Stimulated activated CD4-positive, alpha-beta T cell treated with anti-CD3 and anti-CD28 coated beads, Interleukin-12 subunit alpha, Interleukin-12 subunit beta, amount 100 ng/mL, for 4 hours (primary cell): Measurements from ENCODE around the gene WNT7A.

Source experiments
- DNase-seq: peaks from one replicate; pipeline ENCODE4 v3.0.0-alpha.2; 2020

Gene WNT7A

DNA sequence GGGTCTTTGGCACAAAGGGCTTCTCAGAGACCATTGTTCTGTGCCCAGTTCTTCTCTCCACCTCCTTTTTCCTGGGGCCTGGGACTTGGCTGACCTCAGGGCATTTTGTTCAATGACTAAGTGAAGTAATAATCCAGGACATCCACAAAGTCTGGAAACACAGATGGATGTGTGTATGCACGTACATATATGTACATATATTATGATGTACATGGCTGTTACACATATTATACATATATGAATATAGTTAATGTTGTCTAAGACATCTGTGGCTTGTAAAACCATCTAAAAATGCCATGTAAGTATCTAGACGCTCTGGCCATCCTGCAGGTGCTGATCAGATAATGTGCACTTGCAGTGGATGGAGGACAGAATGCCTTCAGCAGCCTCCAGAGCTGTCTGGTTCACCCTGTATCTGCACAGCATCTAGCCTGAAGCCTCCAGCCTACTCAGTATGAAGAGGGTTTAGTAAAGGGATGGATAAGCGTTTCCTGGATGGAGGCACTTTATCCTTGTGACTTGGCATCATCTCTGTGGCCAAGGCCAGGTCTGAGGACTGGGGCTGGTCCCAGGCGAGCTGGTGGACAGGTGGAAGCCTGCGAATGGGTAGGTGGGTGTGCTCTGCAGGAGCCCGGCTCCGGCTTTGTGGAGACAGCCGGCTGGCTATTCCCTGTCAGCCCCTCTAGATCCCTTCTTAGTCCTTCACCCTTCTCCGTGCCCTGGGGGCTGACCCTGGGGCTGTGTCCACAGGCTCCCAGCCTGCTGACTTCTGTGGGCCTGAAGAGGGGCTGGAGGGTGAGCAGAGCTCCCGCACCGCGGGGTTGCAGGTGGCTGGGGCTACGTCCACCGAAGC lies 88.4 kb downstream of the WNT7A start:
- DNase-seq, result no peak

DNA sequence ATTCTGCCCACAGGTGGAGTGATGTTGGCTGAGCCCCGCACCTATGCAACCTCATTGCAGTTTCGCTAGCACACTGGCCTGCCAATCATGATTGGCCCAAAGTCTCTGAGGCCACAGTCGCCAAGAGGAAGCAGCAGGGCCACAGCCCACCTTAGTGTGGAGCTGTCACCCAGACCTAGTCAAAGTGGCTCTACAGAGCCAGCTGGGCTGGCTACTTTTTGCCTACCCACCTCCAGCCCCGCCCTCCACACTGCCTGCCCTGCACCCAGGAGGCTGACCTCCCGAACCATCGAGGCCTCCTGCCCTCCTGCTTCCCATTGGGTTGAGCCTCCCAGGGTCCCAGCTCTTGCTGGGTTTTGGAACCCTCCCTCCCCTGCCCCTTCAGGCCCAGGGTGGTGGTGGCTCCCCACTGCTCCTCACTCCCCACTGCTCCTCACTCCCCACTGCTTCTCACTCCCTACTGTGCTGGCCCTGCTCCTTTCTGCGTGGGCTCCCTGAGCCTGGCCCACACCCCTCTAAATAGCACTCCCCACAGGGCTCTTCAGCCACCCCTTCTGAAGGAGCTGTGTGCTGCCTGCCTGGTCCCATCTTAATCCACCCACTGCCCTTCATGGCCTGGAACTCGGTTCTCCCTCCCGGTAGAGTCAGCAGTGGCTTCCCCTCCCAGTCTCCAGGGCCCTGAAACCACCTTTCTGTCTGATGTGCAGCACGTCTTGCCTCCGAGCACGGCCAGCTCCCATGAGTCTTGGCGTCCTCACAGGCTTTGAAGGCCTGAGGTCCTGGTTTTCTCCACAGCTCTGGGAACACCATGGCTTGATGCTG lies 89.3 kb downstream of the WNT7A start:
- DNase-seq, result no peak

DNA sequence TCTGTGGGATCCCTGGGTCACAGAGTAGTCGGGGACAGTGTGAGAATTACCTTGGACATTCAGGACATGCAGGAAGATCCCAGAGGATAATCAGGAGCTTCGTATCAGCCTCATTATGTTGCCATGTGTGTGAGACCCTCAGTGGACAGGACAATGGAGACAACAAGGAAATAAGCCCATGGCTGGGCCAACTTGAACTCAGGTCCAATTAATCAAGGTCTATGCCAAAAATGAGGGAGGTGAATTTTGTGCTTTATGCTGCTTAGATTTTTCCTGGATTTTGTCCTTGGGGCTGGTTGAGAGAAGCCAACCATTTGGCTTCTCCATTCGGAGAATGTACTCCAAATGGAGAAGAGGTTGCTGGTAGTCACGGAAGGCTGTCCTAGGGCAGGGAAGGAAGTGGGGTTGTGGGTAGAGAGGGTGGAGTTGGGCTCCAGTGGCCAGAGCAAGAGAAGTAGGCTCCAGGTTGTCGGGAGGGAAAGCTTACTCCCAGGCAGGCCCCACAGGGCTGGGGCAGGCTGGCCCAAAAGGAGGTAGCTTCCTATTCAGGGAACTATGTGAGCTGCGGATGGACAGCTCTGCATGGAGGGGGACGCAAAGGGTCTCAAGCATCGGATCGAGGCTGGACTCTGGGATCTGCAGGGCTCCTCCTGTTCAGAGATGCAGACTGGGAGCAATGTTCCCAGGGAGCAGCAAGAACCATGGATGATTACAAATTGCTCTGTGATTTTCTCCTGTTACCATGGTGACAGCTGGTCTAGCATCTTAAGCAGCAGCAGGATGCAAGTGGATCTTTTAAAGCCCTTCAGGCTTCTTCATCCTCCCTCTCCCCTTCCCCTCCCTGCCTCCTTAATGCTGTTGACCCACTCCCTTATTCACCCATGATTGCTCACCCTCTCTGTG lies 91.1 kb downstream of the WNT7A start:
- DNase-seq, result no peak

- DNase-seq, result no peak
Measured at GRCh38 chr3:13787533-13788132, 92.2 kb downstream of the WNT7A start.

DNA sequence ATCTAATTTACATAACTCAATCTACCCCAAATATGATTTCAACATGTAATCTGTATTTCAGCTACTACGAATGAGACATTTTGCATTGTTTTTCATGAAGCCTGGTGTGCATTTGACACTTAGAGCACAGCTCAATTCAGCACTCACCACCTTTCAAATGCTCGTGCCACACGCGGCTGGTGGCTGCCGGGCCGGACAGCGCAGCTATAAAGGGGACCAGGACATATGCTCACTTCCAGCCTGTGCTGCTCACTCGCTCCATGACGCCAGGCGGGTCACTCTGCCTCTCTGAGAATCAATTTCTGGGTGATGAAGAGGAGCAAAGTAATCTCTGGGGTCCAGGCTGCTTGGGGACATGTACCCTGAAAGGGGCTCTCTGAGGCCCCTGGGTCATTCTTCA lies 93.1 kb downstream of the WNT7A start:
- no peak for DNase-seq

DNA sequence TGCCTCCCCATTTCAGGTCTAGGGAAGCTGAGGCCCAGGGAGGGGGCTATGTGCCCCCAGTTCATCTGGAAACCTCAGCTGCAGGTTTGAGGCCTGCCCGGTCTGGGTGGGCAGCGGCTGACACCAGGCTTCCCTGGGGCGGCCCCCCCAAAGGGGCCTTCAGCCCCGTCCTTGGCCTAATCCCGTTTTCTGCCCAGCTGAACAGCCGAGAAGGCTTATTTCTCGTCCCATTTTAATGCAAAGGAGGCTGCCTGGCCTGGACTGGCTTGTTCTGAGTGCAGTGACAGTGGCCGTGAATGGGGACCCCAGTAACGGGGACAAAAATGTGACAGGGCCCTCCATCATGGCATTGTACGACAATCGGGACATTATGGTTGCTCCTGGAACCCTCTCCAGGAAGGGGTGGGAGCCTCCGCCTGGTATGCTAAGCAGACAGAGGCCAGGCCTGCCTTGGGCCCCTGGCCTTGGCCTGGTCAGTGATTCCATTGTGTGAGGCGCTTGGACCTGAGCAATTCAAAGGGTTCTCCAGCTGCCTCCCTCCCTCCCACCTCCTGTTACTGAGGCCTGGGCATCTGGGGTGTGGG lies 93.9 kb downstream of the WNT7A start:
- no peak for DNase-seq

DNA sequence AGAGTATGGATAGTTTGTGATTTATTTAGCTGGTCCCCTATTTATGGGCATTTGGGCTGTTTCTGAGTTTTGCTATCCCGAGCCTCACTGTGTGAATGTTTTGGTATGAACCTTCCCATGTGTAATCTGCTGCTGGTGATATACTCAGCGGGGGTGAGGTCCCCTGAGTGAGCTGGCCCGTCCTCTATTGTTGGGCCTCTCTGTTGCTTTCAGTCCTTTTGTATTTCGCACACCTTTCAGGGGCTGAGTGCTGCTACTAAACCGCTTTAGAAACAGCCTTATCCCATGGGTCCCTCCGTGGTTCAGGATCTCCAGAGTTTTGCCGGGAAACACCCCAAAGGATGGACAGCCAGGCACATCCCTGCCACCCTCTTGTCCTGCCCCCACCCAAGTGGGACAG lies 94.5 kb downstream of the WNT7A start:
- DNase-seq, result no peak

GRCh38 chr3:13783476-13783875 lies 96.4 kb downstream of the WNT7A start:
- DNase-seq, result no peak

- no peak for DNase-seq
Measured at GRCh38 chr3:13782501-13782900, 97.4 kb downstream of the WNT7A start.

- no peak for DNase-seq
Measured at GRCh38 chr3:13781417-13781816, 98.5 kb downstream of the WNT7A start.

DNA sequence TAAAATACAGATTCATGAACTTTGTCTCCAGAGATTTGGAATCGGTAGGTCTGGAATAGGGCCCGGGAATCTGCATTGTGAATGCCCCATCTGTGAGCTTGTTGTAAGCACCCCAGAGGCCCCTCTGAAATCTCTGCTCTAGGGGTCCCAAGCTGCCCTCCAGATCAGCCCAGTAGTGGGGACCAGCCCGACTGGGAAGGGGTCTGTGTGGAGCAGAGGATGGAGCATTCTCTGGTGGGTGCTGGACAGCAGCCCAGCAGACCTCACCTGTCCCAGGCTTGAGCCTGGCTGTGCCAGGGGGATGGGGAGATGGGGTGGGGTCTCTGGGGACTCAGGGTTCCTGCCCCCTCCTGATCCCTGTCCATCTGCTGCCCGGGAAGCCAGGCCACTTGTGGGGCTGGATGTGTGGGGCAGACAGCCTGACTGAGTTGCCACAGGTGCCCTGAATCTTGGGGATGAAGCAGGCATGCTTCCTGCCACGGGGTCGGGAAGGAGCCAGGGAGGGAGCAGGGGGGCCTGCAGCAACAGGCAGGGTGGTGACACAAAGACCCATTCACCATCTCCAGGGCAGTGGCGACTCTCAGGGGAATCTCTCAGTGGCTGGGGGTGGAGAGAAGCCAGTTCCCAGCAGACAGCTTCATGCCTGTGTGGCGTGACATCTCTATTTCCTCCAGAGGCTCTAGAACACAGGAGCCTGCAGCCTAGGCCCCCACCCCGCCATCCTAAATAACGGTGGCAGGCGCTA lies 99.3 kb downstream of the WNT7A start:
- no peak for DNase-seq

DNA sequence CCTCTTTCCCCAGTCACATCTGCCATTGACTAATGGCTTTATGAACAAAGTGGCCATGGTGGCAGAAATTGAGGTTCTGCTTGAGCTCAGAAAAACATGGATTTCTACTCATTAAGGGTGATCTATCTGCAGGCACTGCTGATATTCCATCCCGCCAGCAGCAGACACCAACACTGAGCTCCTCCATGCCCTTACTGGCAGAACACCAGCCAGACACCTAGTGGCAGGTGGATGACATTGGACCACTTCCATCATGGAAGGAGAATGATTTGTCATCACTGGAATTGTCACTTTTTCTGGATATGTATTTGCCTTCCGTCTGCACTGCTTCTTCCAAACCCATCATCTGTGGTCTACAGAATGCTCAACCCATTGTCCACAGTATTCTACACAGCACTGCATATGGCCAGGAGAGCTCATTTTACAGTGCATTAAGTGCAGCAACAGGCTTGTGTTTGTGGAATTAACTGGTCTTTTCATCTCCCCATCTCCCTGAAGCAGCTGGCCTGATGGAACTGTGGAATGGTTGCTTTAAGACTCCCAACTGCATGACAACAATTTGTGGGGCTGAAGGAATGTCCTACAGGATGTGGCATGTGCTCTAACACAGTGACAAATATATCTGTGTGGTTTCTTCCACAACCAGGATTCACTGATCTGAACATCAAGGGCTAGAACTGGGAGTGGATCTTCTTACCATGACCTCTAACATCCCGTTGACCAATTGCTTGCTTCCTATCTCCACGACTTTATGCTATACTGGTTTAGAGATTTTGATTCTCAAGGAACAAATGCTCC lies 103.4 kb downstream of the WNT7A start:
- DNase-seq, result no peak

DNA sequence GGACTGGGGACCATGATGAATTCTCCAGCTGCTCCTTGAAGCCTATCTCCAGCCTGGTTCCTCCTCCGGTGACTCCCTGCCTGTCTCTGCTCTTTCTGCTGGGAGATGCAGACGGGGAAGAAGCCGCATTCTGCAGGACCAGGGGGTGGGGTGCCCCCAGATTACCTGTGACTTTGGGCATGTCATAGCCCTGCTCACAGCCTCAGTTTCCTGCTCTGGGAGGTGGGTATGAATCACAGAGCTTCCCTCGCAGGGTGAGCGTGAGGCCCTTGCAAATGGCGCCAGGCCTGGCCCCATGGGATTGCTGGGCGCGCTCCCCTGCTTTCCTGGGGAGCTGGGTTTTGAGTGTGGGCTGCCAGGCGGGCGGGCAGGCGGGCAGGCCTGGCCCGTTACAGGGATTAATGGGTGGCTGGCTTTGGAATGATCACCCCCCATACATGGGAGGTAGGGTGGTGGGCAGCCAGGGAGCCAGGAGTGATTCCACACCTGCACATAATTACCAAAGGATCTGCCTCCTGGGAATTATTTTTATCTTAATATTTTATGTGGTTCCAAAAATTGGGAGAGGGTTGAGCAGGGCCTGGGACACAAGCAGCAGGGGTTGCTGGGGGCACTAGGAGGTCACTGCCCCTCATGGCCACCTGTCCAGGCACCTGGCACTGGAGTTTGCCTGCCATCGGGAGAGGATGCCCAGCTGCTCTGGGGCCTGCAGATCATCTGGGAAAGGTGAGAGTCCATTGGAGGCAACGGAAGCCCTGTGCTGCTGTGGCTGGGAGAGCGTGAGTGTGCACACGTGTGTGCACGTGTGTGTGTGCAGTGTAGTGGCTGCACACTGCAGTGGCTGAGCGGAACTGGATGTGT lies 106.8 kb downstream of the WNT7A start:
- DNase-seq, result no peak

DNA sequence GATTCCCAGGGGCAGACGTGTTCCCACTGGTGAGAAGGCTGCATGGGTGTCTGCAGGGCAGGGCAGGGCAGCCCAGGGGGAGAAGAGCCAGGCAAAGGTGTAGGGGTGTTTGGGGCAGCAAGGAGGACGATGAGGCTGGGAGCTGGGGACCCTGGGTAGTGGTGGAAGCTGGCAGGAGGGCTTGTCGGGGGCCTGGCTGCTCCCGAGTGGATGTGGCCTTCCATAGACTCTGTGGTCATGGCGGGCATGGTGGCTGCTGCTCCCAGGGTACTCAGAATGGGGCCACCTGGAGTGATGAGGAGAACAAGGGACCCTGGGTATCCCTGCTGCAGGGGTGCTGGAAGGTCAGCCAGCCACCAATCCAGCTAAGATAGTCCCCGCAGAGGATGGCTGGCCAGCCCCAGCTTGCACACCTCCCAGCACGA lies 107.5 kb downstream of the WNT7A start:
- DNase-seq, result no peak

DNA sequence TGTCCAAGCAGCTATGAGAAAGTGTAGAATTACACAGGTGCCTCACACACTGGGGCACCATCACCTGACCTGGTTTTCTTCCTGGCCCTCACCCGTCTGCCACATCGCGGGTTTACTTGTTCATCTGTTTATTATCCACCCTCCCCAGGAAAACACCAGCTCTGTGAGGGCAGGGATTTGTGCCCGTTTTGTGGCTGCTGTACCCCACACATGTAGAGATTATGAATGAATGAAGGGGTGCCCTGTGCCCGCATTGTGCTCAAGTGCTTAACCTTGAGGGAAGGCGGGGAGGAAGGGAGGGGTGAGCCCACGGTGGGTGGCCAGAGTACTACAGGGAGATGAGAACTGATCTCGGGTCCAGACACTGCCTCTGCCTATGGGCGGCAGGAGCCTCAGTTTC lies 108.4 kb downstream of the WNT7A start:
- DNase-seq, result no peak

- DNase-seq, result no peak
Measured at GRCh38 chr3:13770170-13771169, 109.4 kb downstream of the WNT7A start.

DNA sequence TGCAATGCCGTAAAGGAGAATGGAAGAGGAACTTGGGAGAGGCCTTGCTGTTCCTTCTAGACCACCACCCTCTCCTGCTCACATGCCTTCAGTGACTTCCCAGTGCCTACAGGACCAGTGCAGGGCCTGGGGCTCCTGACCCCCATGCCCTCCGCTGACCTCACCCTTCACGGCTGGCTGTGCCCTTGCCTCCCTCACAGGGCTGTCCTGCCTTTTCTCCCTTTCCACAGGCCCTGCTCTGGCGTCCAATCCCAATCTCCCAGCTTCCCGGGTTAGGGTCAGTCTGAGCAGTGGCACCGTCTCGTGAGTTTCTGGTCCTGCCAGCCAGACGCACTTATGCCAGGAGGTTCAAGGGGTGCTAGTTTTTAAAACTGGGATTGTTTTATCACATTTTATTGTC lies 110.4 kb downstream of the WNT7A start:
- no peak for DNase-seq

GRCh38 chr3:13768453-13768852 lies 111.4 kb downstream of the WNT7A start:
- DNase-seq, result no peak
